Right lung (tissue), 5 donors: ENCODE data around the gene WNT2B. TPM values are rescaled to one million over a fixed set of nuclear protein-coding genes. Genes with fewer than 3 reads are reported as not detected.

Source experiments
- DNase-seq, 2 donors: peaks; one replicate each; pipeline ENCODE4 v3.0.0-alpha.2; 2013
- polyA plus RNA-seq, 5 donors: library from polyadenylated mRNA; unstranded; fragments of 120-200 nt; gene quantifications; one replicate each; pipeline versions ENCODE4 v1.2.1 to v1.2.3, GENCODE V29; 2013; ENCODE audit warnings: inconsistent platforms in 1 of 5, low replicate concordance in 1 of 5; ENCODE audit not compliant: insufficient read length in 5 of 5, insufficient read depth in 1 of 5

The WNT2B gene
- polyA plus RNA-seq, 5 donors = 3.5 to 6.5 (median 4.7) TPM

DNA sequence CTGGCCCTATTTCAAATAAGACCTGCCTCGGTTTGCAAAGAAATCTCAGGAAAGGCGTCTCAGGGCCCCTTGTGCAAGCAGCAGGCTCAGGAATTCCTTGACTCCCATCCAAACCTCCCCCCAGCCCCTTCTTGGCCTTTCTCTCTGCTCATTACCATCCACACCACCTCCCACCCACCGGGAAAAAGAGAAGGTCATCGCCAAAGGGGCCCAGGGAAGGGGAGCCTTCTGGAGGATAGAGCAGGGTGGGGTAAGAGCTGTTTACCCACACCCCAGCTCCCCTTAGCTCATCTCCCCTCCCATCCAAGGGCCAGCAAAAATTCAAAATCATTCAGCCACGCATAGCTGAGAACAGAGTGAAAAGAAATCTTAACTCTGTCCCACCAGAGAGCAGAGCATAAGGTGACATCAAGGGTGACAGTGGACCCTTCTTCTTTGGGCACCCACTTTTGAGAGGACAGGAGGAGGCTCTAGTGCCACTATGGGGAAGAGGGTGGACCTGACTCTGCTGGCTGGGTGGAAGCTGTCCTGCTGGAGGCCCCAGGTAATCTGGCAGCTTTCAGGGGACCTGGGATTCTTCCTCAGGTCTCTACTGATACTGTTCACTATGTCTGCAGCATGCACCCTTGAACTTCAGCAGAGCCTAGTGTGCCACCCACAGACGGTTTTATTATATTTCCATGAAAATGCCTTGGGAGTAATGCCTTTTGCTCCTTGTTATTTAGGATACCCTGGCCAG, 3.9 kb upstream of the WNT2B start:
- no peak for DNase-seq

DNA sequence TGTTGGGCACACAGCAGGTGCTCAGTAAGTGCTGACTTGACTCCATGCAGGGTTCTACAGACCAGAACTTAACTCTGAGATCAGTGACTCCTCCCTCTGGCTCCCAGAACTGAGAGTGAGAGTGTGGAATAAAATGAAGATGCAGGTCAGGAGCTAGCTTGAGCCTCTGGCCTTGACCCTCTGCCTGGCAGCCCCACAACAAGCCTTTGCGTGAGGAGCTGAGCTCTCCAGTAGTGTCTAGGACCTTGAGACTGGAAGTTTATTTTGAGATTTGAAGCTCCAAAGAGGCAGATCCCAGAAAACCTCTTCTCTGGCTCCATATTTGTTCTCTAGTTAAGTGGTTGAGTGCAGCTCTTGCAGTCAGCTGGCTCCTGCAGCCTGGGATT, 3.4 kb upstream of the WNT2B start:
- no peak for DNase-seq

DNA sequence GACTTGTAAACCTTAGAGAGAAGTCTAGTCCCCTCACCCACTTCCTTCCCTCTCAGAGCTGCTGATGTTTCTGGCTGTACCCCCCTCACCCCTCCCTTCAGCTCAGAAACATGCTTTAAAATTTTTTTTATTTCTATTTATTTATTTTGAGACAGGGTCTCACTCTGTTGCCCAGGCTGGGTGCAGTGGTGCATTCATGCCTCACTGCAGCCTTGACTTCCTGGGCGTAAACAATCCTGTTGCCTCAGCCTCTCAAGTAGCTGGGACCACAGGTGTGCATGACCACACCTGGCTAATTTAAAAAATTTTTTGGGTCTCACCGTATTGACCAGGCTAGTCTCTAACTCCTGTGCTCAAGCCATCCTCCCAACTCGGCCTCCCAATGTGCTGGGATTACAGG, 2.9 kb upstream of the WNT2B start:
- no peak for DNase-seq

DNA sequence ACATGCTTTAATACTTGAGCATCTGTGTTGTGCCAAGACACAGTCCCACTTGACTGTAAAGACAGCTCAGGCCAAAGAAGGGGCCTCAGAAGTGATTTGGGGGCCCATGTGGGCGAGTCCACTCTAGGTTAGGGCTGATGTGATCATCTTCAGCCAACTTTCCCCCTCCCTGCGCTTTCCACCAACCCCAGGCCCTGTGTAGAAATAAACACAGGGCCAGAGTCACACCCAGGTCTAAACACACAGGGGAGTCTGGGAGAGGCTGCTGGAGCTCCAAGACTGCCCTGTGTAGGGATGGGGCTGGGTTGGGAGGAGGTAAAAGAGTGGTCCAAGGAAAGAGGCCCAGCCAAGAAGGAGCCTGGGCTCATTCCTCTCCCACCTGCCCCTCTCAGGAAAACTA, 2.5 kb upstream of the WNT2B start:
- DNase-seq = no peak

DNA sequence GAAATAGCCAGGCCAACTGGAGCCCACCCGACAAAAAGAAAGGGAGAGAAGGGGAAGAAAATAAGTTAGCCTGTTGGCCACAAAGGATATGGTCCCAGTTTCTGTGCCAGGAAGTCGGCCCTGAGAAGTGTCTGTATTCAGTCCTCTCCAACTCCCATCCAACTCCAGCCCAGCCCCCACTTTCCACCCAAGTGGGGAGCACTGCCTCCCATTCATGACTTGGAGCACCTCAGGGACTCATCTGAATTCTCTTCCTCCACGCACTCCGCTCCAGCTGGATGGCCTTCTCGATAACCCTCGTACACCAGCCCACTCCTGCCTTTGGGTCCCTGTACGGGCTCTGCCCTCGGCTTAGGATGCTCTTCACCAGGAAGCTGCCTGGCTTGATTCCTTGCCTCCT, 2.0 kb upstream of the WNT2B start:
- no peak for DNase-seq

DNA sequence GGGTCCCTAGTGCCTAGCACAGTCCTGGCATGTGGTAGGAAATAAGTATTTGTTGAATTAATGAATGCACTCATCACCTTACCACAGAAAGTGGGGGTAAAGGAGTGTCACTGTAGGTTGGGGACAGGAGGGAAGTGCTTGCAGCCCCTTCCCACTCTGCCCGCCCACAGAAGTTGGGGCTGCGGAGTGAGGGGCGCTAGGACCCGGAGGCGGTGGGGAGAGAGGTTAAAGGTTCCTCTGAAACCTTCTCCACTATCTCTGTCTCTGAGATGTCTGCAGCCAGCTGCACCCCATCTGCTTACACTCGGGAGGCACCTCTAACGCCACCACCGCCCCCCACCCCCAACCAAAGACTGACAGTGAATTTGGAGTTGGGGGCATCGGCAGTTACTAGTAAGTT, 1.4 kb upstream of the WNT2B start:
- DNase-seq = no peak

DNA sequence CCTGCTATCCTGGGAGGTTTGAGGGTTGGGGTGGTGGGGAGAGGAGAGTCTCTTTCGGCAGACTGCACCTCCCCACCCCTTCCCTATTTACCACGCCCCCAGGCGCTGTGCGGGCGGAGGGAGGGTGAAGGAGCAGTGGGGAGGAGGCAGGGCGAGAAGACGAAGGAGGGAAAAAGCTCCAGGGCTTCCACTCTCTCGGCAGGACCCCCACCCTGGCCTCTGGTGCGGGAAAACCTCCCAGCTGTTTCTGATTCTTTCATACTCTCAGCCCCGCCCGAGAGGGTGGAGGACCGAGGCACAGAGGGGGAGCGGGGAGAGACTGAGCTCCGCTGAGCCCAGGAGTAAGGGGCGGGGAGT, 866 bp upstream of the WNT2B start:
- DNase-seq = no peak

DNA sequence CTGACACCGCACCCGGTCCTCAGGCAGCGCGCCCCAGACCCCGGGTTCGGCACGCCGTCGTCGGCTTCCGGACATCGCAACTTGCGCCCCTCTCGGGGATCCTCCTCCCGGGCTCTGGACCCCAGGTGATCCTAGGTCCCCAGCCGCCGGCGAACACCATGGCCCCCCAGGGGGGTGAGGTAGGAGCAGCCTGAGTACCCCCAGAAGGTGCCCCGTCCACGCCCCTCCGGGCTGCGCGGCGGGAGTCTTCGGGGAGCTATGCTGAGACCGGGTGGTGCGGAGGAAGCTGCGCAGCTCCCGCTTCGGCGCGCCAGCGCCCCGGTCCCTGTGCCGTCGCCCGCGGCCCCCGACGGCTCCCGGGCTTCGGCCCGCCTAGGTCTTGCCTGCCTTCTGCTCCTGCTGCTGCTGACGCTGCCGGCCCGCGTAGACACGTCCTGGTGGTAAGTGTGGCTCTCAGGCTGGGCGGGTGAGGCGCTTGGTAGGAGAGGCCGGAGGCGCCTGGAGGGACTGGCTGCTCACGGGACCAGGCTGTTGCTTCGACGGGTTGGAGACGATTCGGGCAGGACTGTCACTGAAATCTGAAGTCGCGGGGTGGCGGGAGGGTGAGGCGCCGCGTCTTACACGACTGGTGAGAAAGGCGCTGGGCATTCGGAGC, 367 bp downstream of the WNT2B start:
- no peak for DNase-seq

DNA sequence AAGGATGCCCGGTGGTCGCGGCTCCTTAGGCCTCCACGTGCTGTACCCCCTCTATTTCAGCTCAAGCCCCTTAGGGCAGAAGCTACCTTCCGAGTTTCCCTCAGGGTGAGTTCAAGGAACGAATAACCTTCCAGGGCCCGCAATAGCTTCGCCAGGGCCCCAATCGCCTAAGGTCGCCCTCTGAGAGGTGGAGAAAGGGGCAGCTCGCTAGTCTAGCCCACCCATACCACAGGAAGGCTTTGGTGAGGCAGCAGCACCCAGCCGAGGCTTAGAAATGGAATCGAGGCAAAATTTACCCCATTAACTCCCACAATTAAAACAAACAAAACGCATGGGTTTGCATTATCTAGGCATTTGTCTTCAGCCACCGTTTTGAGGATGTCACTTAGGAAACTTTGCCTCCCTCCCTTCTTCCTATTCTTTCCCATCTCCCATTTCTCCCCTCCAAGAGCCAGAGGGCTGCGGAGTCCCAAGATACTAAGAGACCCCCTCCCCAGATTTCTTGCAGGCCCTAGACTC, 954 bp downstream of the WNT2B start:
- DNase-seq = no peak

DNA sequence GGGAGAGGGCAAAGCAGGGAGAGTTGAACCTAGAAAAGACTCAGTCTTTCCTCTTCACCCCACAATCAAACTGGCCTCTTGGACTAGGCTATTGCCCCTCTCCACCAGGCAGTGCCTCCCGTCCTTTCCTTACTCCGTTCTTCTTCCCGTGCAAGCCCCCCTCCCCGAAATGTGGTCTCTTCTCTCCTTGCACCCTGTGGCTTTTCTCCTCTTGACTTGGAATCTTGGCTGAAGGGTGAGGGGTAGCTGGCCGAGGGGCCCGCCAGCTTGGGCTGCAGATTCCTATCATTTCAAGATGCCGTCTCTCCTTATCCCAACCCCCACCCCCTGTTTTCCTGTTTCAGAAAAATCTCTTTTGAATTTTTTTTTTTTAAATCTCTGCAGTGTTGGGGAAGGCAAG, 1.6 kb downstream of the WNT2B start:
- DNase-seq = no peak

DNA sequence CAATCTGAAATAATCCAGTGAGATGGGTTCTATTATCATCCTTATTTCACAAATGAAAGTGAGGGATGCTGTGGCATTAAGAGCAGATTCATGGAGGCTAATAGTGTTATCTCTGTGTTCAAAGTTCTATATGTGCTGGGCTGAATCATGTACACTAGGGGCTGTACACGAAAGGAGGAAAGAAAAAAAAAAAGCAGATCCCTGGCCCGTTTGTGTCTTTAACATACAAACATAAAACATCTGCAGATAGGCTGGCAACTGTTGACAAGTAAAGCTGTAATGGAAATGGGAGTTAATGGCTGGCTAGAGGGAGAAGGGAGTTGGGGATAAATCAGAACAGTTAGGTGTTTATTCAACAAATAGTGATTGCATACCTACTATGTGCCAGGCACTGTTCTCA, 3.1 kb downstream of the WNT2B start:
- no peak for DNase-seq

DNA sequence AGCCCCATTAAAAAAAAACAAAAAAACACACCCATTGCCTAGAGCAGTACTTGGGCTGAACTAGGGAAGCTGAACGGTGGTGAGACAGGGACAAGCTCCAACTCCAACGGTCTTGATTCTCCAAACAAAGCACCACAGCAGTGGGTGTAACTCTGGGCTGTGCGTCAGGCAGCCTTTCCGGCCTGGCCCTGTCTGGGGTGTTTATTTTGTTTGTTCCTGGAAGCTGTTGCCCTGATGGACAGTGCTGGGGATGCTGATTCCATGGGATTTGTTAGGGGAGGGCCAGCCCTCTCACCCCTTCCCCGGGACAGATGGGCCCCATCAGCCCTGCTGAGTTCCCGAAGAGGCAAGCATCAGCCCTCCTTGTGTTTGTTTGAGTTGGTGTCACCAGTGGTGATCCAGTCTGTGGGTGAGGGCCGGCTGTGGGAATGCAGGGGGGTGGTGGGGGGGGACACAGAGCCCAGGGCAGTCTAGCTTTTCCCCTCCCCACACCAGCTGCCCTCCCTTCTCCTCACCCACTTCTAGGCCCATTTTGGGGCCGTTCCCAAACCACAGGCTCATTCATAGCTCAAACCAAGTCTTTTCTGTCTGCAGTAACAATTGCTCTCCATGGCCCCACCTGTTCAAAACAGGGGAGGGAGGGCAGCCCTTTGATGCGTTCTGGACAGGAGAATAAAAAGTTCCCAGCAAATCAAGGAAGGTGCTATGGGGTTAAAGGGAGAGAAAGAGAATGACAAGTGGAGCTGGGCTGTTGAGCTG, 4.5 kb downstream of the WNT2B start:
- no peak for DNase-seq

DNA sequence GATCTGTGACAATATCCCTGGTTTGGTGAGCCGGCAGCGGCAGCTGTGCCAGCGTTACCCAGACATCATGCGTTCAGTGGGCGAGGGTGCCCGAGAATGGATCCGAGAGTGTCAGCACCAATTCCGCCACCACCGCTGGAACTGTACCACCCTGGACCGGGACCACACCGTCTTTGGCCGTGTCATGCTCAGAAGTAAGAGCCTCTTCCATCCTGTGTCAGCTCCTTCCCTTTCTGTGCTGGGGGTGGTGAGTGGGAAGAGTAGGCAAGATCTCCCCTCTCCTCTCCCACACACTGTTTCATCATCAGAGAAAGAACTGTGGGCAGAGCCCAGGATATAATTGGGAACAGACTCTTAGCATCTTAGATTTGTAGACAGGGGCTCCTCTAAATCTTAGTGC, 6.1 kb downstream of the WNT2B start:
- no peak for DNase-seq

DNA sequence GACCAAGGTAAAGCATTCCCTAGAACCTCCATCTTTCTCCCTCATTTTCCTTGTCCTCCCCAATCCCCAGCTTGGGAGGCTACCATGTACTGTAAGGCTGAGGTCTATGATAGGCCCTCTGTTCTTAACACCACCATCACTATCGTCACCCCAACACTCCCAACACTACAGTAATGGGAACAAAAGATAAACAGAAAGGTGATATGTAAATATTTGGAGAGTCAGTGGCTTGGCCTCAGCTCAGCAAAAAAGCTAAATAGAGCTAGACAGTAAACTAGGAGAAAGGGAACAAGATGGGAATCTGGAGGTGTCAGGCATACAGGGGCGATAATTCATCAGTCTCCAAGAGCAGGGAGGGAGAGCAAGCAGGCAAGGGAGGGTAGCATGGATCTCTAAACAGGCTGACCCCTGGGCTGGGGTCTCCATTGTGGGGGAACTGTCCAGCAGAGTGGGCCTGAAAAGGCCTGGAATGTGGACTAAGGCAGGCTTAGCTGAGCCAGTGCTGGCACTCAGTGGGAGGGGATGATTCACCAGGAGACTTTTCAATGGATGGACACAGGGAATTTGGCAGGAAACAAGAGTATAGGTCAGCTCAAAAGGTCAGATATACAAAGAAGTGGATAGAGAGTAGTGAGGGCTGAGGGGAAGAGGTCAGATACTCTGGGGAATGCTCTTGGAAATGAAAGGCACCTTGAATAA, 6.7 kb downstream of the WNT2B start:
- DNase-seq = no peak

DNA sequence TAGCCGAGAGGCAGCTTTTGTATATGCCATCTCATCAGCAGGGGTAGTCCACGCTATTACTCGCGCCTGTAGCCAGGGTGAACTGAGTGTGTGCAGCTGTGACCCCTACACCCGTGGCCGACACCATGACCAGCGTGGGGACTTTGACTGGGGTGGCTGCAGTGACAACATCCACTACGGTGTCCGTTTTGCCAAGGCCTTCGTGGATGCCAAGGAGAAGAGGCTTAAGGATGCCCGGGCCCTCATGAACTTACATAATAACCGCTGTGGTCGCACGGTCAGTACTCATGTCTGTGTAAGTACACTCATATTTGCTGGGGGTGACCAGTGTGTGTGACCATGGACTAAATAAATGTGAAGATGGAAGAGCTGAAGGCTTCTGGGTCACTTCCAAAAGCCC, 7.4 kb downstream of the WNT2B start:
- DNase-seq = no peak

DNA sequence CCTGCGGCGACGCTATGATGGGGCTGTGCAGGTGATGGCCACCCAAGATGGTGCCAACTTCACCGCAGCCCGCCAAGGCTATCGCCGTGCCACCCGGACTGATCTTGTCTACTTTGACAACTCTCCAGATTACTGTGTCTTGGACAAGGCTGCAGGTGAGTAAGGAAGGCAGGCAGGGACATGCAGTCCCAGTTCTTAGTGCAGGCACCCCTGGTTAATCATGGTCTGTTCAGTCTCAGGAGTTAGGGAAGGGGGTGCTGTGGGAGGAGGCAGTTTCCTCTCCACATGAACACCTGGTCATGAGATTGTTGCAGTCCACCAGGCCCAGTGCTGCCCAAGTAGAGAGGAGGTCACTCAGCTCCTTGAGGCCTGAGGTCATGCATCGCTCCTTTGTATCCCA, 8.5 kb downstream of the WNT2B start:
- no peak for DNase-seq

DNA sequence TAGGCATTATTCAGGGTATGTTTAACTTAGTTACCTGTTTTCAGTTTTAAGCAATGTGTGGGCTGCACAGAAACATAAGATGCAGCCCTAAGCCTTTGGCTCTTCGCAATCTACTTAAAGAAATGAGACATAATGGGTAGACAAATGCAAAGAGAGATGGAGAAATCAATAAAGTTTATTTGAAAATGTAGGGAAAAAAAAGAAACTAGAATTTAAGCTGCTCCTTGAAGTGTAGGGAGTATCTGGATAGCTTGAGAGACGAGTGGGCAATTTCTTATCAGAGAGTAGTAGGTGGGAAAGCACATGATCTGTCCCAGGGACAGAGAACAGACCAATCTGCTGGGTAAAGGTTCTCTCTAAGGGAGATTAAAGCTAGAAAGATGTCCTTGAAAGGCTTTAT, 8.9 kb downstream of the WNT2B start:
- DNase-seq = no peak

DNA sequence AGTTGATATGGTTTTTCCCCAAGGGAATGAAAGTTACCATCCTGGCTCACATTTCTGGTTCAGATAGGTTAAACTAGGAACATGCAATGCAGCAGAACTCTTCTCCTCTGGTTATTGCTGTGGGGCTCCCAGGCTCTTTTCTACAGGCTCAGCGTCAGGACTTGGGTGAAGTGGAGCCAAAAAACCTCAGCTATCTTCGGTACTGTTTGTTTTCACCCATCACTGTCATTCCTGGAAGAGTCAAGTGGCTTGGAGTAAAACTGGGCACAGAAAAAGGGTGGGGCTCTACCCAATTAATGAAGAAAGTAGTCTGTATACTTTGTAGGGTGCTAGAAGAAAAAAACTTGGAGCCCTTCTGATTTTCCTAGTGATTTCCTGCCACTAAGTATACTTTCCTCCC, 9.4 kb downstream of the WNT2B start:
- no peak for DNase-seq

DNA sequence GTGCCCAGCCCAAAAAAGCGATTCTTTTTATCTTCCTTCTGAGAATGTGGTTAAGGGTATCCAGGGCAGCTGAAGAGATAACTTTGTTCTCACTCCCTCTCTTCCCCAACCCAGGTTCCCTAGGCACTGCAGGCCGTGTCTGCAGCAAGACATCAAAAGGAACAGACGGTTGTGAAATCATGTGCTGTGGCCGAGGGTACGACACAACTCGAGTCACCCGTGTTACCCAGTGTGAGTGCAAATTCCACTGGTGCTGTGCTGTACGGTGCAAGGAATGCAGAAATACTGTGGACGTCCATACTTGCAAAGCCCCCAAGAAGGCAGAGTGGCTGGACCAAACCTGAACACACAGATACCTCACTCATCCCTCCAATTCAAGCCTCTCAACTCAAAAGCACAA, 11.4 kb downstream of the WNT2B start:
- DNase-seq = no peak

DNA sequence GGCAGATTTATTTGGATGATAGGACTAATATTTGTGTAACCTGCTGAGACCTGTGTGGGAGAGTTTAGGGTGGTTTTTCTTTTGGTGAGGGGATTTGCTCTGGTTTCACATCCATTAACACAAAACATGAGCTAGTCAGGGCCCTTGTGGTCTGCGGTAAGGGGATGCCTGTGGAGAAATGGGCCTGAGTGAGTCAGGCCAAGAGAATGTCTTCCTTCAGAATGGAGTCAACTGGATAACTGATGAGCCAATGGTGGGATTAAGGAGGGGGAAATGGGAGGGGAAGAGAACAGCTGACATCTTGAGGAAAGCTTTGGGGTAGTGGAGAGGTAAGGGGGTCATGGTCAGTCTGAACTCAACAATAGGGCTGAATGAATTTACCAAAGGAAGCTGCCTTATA, 13.9 kb downstream of the WNT2B start:
- no peak for DNase-seq

DNA sequence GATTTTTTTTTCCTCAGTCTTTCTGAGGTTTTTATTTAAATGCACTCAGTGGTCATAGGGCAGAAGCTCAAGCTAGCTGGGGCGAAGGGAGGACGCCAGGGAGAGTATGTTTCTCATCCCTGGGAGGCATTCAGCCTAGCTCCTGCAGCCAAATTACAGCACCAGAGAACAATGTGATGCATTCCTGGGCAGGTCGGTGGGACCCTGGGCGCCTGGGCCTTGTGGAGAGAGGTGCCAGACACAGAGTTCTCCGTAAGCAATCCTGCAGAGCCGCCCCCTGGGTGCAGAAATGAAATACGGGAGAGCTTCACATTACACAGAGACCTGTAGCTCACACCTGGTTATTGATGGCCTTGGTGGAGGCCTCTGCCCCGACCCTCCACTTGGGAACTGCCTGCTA, 15.5 kb downstream of the WNT2B start:
- no peak for DNase-seq

DNA sequence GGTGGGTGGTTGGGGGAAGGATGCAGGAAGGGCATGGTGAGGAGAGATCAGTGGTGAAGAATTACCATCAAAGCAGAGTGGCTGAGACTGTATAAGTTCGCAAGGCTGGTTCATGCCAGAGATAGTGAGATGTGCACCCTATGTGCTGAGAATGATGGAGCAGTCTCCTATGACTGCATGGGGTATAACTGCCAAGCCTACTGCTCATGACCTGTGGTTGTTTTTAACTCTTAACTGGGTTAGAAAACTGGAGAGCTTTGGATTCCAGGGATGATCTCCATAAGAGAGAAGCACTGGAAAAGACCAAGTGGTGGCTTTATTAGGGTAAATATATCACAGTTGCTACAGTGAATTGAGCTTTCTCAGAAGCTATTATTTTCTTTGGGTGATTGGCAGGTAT, 16.2 kb downstream of the WNT2B start:
- no peak for DNase-seq
